Measurements from ENCODE around the gene MXRA5.

Gene MXRA5

GRCh38 chrX:3293251-3293650 is 53.2 kb downstream of the MXRA5 start (continued):
- TF ChIP-seq TSHZ2 (CRISPR knock-in tag; IDR thresholded peaks at IDR 0.05) (no peak), TCF4 (CRISPR knock-in tag; IDR thresholded peaks at IDR 0.05; ENCODE audit: borderline replicate concordance) (no peak), ARNTL (CRISPR knock-in tag; IDR thresholded peaks at IDR 0.05; ENCODE audit: borderline replicate concordance, low read depth) (no peak), OSR1 (CRISPR knock-in tag; IDR thresholded peaks at IDR 0.05) (no peak), TOX (CRISPR knock-in tag; IDR thresholded peaks at IDR 0.05; ENCODE audit: borderline replicate concordance) (no peak), BACH2 (CRISPR knock-in tag; IDR thresholded peaks at IDR 0.05; ENCODE audit: borderline replicate concordance) (no peak), SNAI2 (CRISPR knock-in tag; IDR thresholded peaks at IDR 0.05) (no peak)
- TF ChIP-seq, protein P1, sequence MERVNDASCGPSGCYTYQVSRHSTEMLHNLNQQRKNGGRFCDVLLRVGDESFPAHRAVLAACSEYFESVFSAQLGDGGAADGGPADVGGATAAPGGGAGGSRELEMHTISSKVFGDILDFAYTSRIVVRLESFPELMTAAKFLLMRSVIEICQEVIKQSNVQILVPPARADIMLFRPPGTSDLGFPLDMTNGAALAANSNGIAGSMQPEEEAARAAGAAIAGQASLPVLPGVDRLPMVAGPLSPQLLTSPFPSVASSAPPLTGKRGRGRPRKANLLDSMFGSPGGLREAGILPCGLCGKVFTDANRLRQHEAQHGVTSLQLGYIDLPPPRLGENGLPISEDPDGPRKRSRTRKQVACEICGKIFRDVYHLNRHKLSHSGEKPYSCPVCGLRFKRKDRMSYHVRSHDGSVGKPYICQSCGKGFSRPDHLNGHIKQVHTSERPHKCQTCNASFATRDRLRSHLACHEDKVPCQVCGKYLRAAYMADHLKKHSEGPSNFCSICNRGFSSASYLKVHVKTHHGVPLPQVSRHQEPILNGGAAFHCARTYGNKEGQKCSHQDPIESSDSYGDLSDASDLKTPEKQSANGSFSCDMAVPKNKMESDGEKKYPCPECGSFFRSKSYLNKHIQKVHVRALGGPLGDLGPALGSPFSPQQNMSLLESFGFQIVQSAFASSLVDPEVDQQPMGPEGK (CRISPR knock-in tag; IDR thresholded peaks at IDR 0.05; ENCODE audit: borderline replicate concordance), result no peak

DNA sequence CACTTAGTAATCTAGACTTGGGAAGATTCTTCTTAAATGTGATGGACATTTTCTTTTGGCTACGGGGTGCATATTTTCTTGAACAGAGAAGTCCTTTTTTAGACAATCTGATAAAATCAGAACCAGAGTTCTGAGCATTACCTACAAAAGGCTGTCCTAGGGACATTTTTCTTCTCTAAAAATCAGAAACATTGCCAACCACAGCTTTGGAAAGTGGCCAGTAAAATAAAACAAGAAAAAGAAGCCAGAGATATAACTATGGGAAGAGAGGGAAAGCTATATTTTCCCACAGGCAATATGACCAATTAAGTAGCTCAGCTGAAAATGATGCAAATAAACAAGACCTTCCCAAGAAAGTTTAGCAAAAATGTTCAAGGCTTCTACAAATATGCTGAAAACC is 55.9 kb downstream of the MXRA5 start:
- no peak for ATAC-seq
- TF ChIP-seq POU6F1 (CRISPR knock-in tag; IDR thresholded peaks at IDR 0.05; ENCODE audit: borderline replicate concordance, low read depth) (no peak), BACH2 (CRISPR knock-in tag; IDR thresholded peaks at IDR 0.05; ENCODE audit: borderline replicate concordance) (no peak), GLIS3 (CRISPR knock-in tag; IDR thresholded peaks at IDR 0.05) (no peak), ESRRG (CRISPR knock-in tag; IDR thresholded peaks at IDR 0.05) (no peak), ZC3H10 (CRISPR knock-in tag; IDR thresholded peaks at IDR 0.05) (no peak), ISL1 (CRISPR knock-in tag; IDR thresholded peaks at IDR 0.05) (no peak), ZNF565 (CRISPR knock-in tag; conservative IDR thresholded peaks at IDR 0.05; ENCODE audit: low read depth) (no peak), TOX (CRISPR knock-in tag; IDR thresholded peaks at IDR 0.05; ENCODE audit: borderline replicate concordance) (no peak), CSDC2 (CRISPR knock-in tag; IDR thresholded peaks at IDR 0.05) (no peak), ARNTL (CRISPR knock-in tag; IDR thresholded peaks at IDR 0.05; ENCODE audit: borderline replicate concordance, low read depth) (no peak), ZNF8 (CRISPR knock-in tag; IDR thresholded peaks at IDR 0.05) (no peak), ZFP30 (CRISPR knock-in tag; IDR thresholded peaks at IDR 0.05) (no peak), PPARA (CRISPR knock-in tag; IDR thresholded peaks at IDR 0.05; ENCODE audit: borderline replicate concordance) (no peak), TCF4 (CRISPR knock-in tag; IDR thresholded peaks at IDR 0.05; ENCODE audit: borderline replicate concordance) (no peak)
- TF ChIP-seq, protein P2, sequence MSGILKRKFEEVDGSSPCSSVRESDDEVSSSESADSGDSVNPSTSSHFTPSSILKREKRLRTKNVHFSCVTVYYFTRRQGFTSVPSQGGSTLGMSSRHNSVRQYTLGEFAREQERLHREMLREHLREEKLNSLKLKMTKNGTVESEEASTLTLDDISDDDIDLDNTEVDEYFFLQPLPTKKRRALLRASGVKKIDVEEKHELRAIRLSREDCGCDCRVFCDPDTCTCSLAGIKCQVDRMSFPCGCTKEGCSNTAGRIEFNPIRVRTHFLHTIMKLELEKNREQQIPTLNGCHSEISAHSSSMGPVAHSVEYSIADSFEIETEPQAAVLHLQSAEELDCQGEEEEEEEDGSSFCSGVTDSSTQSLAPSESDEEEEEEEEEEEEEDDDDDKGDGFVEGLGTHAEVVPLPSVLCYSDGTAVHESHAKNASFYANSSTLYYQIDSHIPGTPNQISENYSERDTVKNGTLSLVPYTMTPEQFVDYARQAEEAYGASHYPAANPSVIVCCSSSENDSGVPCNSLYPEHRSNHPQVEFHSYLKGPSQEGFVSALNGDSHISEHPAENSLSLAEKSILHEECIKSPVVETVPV (CRISPR knock-in tag; IDR thresholded peaks at IDR 0.05), result no peak

DNA sequence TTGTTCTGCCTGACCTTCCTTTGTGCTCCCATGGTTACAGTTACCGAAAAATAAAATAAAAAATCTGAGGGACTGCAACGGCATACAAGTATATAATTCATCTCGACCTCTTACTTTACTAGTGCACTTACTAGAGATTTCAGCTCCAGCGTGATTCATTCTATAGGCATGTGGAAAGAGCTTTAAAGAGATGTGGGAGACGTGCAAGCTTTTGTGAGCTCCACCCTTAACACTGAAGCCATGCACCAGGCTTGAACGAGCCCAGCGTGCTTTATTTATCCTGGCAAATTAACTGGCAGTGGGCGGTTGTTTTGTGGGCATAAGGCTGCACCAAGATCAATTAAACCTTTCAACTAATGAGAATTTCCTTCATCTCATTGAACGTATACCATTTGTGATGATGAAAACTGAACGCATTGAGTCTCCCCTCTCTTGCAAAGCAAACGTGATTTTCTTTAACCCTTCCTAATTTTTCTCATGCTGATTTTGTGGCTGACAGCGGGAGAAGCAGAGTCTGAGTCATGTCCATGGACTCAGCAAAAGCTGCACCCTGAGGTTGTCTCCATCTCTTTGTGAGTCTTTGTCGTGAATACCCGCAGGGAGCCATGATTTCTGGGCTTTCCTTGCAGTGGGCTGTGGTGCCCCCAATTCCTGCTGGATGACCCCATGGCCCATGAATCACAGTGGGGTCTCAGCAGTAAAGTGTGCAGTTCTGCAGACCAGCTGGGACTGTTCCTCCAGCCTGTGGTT is 60.1 kb downstream of the MXRA5 start:
- TF ChIP-seq ZNF565 (CRISPR knock-in tag; conservative IDR thresholded peaks at IDR 0.05; ENCODE audit: low read depth), result no peak
- TF ChIP-seq TOX (CRISPR knock-in tag; IDR thresholded peaks at IDR 0.05; ENCODE audit: borderline replicate concordance), result no peak
- TF ChIP-seq BACH2 (CRISPR knock-in tag; IDR thresholded peaks at IDR 0.05; ENCODE audit: borderline replicate concordance), result no peak
- TF ChIP-seq ZFP30 (CRISPR knock-in tag; IDR thresholded peaks at IDR 0.05), result no peak
- TF ChIP-seq TCF4 (CRISPR knock-in tag; IDR thresholded peaks at IDR 0.05; ENCODE audit: borderline replicate concordance), result no peak
- TF ChIP-seq RARB (CRISPR knock-in tag; IDR thresholded peaks at IDR 0.05), result no peak
- TF ChIP-seq, protein P2 (CRISPR knock-in tag; IDR thresholded peaks at IDR 0.05), result no peak
- TF ChIP-seq ARNTL (CRISPR knock-in tag; IDR thresholded peaks at IDR 0.05; ENCODE audit: borderline replicate concordance, low read depth), result no peak
- no peak for TF ChIP-seq GLIS3 (CRISPR knock-in tag; IDR thresholded peaks at IDR 0.05)
- TF ChIP-seq ZFP3 (CRISPR knock-in tag; IDR thresholded peaks at IDR 0.05), result no peak
- no peak for TF ChIP-seq OSR1 (CRISPR knock-in tag; IDR thresholded peaks at IDR 0.05)
- no peak for TF ChIP-seq ZC3H10 (CRISPR knock-in tag; IDR thresholded peaks at IDR 0.05)
- no peak for TF ChIP-seq ISL1 (CRISPR knock-in tag; IDR thresholded peaks at IDR 0.05)
- ATAC-seq, result peak; percentile 92
